Sigmoid colon (tissue), 4 donors: ENCODE measurements around the gene NARS2.

Experiments used
- CTCF ChIP-seq, 4 experiments: fragments of 450-650 bp in 3 of 4; fragments of 200-600 bp in 1 of 4; IDR thresholded peaks; one replicate each; pipeline ENCODE4 v1.5.1; 2016 to 2019; ENCODE audit warnings: antibody characterized with exemption in 4 of 4, mild to moderate bottlenecking in 3 of 4, moderate library complexity in 2 of 4
- EP300 ChIP-seq, 4 donors: sonication (generic); formaldehyde crosslinking; IDR thresholded peaks; one replicate each; pipeline ENCODE4 v1.6.1; 2017; ENCODE audit warnings: antibody characterized with exemption in 4 of 4
- POLR2AphosphoS5 ChIP-seq, 4 donors: sonication (generic); formaldehyde crosslinking; IDR thresholded peaks; one replicate each; pipeline ENCODE4 v1.6.1; 2017; ENCODE audit warnings: antibody characterized with exemption in 4 of 4

GRCh38 chr11:78576549-78577097 is 2.0 kb upstream of the NARS2 start:
- TF ChIP-seq CTCF (IDR thresholded peaks at IDR 0.05) (no peak), EP300 (IDR thresholded peaks at IDR 0.05) (no peak), POLR2AphosphoS5 (IDR thresholded peaks at IDR 0.05) (no peak)
